GM23338 (cell line): Measurements from ENCODE around the gene NDUFA13. TPM values are rescaled to one million over a fixed set of nuclear protein-coding genes. Genes with fewer than 3 reads are reported as not detected.

ENCODE experiments used
- ATAC-seq: fragments of 200-7000 bp; cut with Tn5 transposase; 3 replicates; pipeline ENCODE4 v1.9.1; 2020
- DNase-seq: peaks from one replicate; pipeline ENCODE4 v3.0.0-alpha.2; 2015; ENCODE audit warnings: low spot score
- H2AFZ ChIP-seq: fragments of 200-600 bp; sonication (generic); 2 replicates; pipeline ENCODE4 v1.8.0; 2016; ENCODE audit warnings: antibody characterized with exemption, mild to moderate bottlenecking, moderate library complexity
- H3F3A ChIP-seq: fragments of 200-600 bp; sonication (generic); replicated peaks from 2 replicates; pipeline ENCODE4 v1.8.0; 2017; ENCODE audit warnings: antibody characterized with exemption, mixed run types, low read depth
- H3K27ac ChIP-seq: fragments of 200-600 bp; sonication (generic); 2 replicates; pipeline ENCODE4 v1.6.1; 2016; ENCODE audit warnings: low read depth
- H3K27me3 ChIP-seq: fragments of 200-600 bp; sonication (generic); 2 replicates; pipeline ENCODE4 v1.8.0; 2016; ENCODE audit warnings: mild to moderate bottlenecking, mixed run types, moderate library complexity; ENCODE audit not compliant: insufficient read depth
- H3K36me3 ChIP-seq: fragments of 200-600 bp; sonication (generic); 2 replicates; pipeline ENCODE4 v1.8.0; 2016; ENCODE audit warnings: mild to moderate bottlenecking; ENCODE audit not compliant: insufficient read depth
- H3K4me1 ChIP-seq: fragments of 200-600 bp; sonication (generic); 2 replicates; pipeline ENCODE4 v1.8.0; 2016; ENCODE audit warnings: mild to moderate bottlenecking, moderate library complexity; ENCODE audit not compliant: insufficient read depth
- H3K4me2 ChIP-seq: fragments of 200-600 bp; sonication (generic); 2 replicates; pipeline ENCODE4 v1.7.1; 2017; ENCODE audit warnings: mixed run types
- H3K4me3 ChIP-seq: fragments of 200-600 bp; sonication (generic); 2 replicates; pipeline ENCODE4 v1.6.1; 2016; ENCODE audit warnings: mixed run types
- H3K79me2 ChIP-seq: fragments of 200-600 bp; sonication (generic); replicated peaks from 2 replicates; pipeline ENCODE4 v1.8.0; 2017; ENCODE audit warnings: mild to moderate bottlenecking; ENCODE audit not compliant: insufficient read depth
- H3K9me2 ChIP-seq: fragments of 200-600 bp; sonication (generic); 2 replicates; pipeline ENCODE4 v1.8.0; 2017; ENCODE audit not compliant: insufficient read depth
- H4K20me1 ChIP-seq: fragments of 200-600 bp; sonication (generic); replicated peaks from 2 replicates; pipeline ENCODE4 v1.8.0; 2017; ENCODE audit warnings: mild to moderate bottlenecking; ENCODE audit not compliant: insufficient read depth
- H3K27ac Mint-ChIP-seq: 2 replicates; pipeline ENCODE4 v1.8.0; 2020; ENCODE audit warnings: inconsistent platforms, mild to moderate bottlenecking, moderate library complexity, mixed read lengths
- H3K27me3 Mint-ChIP-seq: 3 replicates; pipeline ENCODE4 v1.8.0; 2022; ENCODE audit warnings: low read depth, mild to moderate bottlenecking, moderate library complexity, mixed read lengths, inconsistent platforms; ENCODE audit not compliant: insufficient read depth, poor library complexity
- H3K36me3 Mint-ChIP-seq: 3 replicates; pipeline ENCODE4 v1.8.0; 2021; ENCODE audit warnings: low read depth, mild to moderate bottlenecking, inconsistent platforms, moderate library complexity, mixed read lengths
- H3K4me1 Mint-ChIP-seq: 3 replicates; pipeline ENCODE4 v1.8.0; 2020; ENCODE audit warnings: mild to moderate bottlenecking, inconsistent platforms, mixed read lengths
- H3K4me3 Mint-ChIP-seq: 3 replicates; pipeline ENCODE4 v1.8.0; 2021; ENCODE audit warnings: moderate library complexity, mild to moderate bottlenecking, inconsistent platforms, mixed read lengths
- H3K9me3 Mint-ChIP-seq: 3 replicates; pipeline ENCODE4 v1.8.0; 2020; ENCODE audit warnings: moderate library complexity, mild to moderate bottlenecking, inconsistent platforms, mixed read lengths
- CREB1 ChIP-seq: fragments of 250-450 bp; sonication (Bioruptor Pico); IDR thresholded peaks from 2 replicates; pipeline ENCODE4 v1.5.0; 2020; ENCODE audit warnings: low read depth, mild to moderate bottlenecking, moderate library complexity
- EZH2 ChIP-seq: fragments of 200-600 bp; sonication (generic); IDR thresholded peaks from one replicate; pipeline ENCODE4 v1.8.0; 2017; ENCODE audit warnings: antibody characterized with exemption, mild to moderate bottlenecking, low read depth; ENCODE audit not compliant: unreplicated experiment
- EZH2phosphoT487 ChIP-seq: fragments of 200-600 bp; sonication (generic); IDR thresholded peaks from one replicate; pipeline ENCODE4 v1.8.1; 2018; ENCODE audit warnings: antibody characterized with exemption; ENCODE audit not compliant: unreplicated experiment
- JUNB ChIP-seq: IDR thresholded peaks from one replicate; pipeline ENCODE4 v1.6.1; 2016; ENCODE audit warnings: antibody characterized with exemption; ENCODE audit not compliant: unreplicated experiment
- NANOG ChIP-seq: IDR thresholded peaks from 2 replicates; pipeline ENCODE4 v1.6.1; 2016; ENCODE audit warnings: antibody characterized with exemption, borderline replicate concordance
- POLR2AphosphoS5 ChIP-seq: IDR thresholded peaks from 2 replicates; pipeline ENCODE4 v1.6.1; 2016; ENCODE audit warnings: antibody characterized with exemption, low read depth
- REST ChIP-seq: IDR thresholded peaks from one replicate; pipeline ENCODE4 v1.6.1; 2018; ENCODE audit warnings: antibody characterized with exemption; ENCODE audit not compliant: unreplicated experiment
- STAT1 ChIP-seq: IDR thresholded peaks from one replicate; pipeline ENCODE4 v1.6.1; 2016; ENCODE audit warnings: antibody characterized with exemption; ENCODE audit not compliant: unreplicated experiment
- ZNF114 ChIP-seq: fragments of 250-450 bp; sonication (Bioruptor Pico); IDR thresholded peaks from 2 replicates; pipeline ENCODE4 v1.5.0; 2020; ENCODE audit warnings: mild to moderate bottlenecking, moderate library complexity
- ZNF331 ChIP-seq: fragments of 250-450 bp; sonication (Bioruptor Pico); IDR thresholded peaks from 2 replicates; pipeline ENCODE4 v1.5.0; 2020; ENCODE audit warnings: low read depth, mild to moderate bottlenecking, moderate library complexity
- polyA plus RNA-seq: library from polyadenylated mRNA; unstranded; fragments of >200 nt; fragmentation: Nextera tagmentation; extraction: Ambion mirVana; gene quantifications from 2 replicates; pipeline ENCODE4 v1.2.1, GENCODE V29; 2016
- total RNA-seq: library from RNA; depleted of rRNA; stranded (reverse); fragments of >200 nt; shearing (Covaris generic); gene quantifications from 2 replicates; pipeline ENCODE4 v1.2.3, GENCODE V29; 2014
- TF ChIP-seq, protein P1 (sequence below), 2 experiments: fragments of 200-600 bp in 1 of 2; sonication (generic) in 1 of 2; conservative IDR thresholded peaks; 2 replicates each; pipeline versions ENCODE4 v1.5.1 to v1.6.1; 2016 to 2017; ENCODE audit warnings: antibody characterized with exemption in 2 of 2, low read depth in 2 of 2, mild to moderate bottlenecking in 2 of 2, moderate library complexity in 1 of 2
- TF ChIP-seq, protein P2 (sequence below): IDR thresholded peaks from 2 replicates; pipeline ENCODE4 v1.6.1; 2016; ENCODE audit warnings: antibody characterized with exemption

NDUFA13 gene
- total and polyA plus RNA-seq, 2 experiments from 2014 or later = 143 to 598 TPM

DNA sequence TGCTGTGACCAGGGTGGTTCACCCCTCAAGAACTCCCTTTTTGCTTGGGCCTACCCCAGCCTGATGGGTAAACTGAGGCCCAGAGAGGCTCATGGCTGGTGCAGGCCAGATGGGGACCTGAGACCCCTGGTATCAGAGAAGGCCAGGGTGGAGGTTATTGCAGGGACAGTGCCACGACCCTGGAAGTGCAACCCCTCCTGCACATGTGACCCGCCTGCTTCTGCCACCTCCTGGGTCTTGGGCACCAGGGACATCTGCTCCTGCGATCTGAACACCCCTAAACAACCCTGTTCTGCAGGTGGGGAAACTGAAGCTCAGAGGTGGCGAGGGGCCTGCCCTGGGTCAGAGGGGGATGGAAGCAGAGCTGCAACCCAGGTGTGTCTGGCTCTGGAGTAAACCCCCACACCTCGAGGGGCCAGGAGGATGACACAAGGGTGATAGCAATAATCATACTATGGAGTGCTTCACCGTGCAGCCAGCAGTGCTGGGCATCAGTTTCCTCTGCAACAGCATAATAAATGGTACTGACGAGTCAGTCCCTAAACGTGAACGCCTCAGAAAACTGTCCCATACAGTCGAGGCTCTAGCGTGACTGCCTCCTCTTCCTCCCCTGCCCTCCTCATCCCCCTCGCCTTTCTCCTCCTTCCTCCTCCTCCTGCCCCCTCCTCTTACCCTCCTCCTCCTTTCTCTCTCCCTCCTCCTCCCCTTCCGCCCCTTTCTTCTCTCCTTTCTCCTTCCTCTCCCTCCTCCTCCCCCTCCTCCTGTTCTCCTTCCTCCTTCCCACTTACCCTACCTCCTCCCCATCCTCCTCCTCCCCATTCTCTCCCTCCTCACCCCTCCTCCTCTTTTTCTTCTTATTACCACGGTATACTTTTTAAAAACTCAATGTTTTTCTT is 17.0 kb downstream of the NDUFA13 start (continued):
- TF ChIP-seq REST (no peak), CREB1 (CRISPR knock-in tag) (no peak), ZNF331 (CRISPR knock-in tag) (no peak), EZH2phosphoT487 (no peak), ZNF114 (CRISPR knock-in tag) (no peak), EZH2 (no peak), POLR2AphosphoS5 (no peak), JUNB (no peak), NANOG (no peak)
- TF ChIP-seq, protein P1, sequence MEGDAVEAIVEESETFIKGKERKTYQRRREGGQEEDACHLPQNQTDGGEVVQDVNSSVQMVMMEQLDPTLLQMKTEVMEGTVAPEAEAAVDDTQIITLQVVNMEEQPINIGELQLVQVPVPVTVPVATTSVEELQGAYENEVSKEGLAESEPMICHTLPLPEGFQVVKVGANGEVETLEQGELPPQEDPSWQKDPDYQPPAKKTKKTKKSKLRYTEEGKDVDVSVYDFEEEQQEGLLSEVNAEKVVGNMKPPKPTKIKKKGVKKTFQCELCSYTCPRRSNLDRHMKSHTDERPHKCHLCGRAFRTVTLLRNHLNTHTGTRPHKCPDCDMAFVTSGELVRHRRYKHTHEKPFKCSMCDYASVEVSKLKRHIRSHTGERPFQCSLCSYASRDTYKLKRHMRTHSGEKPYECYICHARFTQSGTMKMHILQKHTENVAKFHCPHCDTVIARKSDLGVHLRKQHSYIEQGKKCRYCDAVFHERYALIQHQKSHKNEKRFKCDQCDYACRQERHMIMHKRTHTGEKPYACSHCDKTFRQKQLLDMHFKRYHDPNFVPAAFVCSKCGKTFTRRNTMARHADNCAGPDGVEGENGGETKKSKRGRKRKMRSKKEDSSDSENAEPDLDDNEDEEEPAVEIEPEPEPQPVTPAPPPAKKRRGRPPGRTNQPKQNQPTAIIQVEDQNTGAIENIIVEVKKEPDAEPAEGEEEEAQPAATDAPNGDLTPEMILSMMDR (conservative IDR thresholded peaks at IDR 0.05; ENCODE audit: low read depth in 2 of 2) = no peak
- TF ChIP-seq, protein P2, sequence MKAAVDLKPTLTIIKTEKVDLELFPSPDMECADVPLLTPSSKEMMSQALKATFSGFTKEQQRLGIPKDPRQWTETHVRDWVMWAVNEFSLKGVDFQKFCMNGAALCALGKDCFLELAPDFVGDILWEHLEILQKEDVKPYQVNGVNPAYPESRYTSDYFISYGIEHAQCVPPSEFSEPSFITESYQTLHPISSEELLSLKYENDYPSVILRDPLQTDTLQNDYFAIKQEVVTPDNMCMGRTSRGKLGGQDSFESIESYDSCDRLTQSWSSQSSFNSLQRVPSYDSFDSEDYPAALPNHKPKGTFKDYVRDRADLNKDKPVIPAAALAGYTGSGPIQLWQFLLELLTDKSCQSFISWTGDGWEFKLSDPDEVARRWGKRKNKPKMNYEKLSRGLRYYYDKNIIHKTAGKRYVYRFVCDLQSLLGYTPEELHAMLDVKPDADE = no peak

GRCh38 chr19:19533841-19534240 is 17.8 kb downstream of the NDUFA13 start:
- H3K4me2 ChIP-seq = no peak overlapping the region
- Mint-ChIP-seq H3K27ac (no peak overlapping the region), H3K4me3 (no peak overlapping the region; the same call in 2 of the 3 replicates), H3K36me3 (peaks cover 13% of the 10 kb centered on the region), H3K27me3 (peaks cover 28% of the 10 kb centered on the region), H3K4me1 (peaks cover 36% of the 10 kb centered on the region), H3K9me3 (no peaks in the 10 kb centered on the region)
- H3K9me2 ChIP-seq = no peaks in the 10 kb centered on the region
- 0 out of 2 replicates have a peak, but pooled peaks cover 3% of the 10 kb centered on the region for H4K20me1 ChIP-seq
- H3F3A ChIP-seq = peaks cover 35% of the 10 kb centered on the region
- no peaks in the 10 kb centered on the region for H3K79me2 ChIP-seq
- ATAC-seq (no peak), DNase-seq (peak; percentile 8)
- no peak overlapping the region for H3K27ac ChIP-seq
- no peak overlapping the region for H3K4me3 ChIP-seq
- H3K4me1 ChIP-seq = peaks cover 4% of the 10 kb centered on the region; the same call in 1 of the 2 replicates
- no peak overlapping the region for H2AFZ ChIP-seq
- peaks cover 15% of the 10 kb centered on the region for H3K27me3 ChIP-seq
- no peaks in the 10 kb centered on the region for H3K36me3 ChIP-seq
- TF ChIP-seq STAT1 = no peak
